ENCODE measurements around the gene KATNB1.

The KATNB1 gene

GRCh38 chr16:57757883-57758282, 22.3 kb downstream of the KATNB1 start:
- Histone ChIP-seq H3K4me1 (no peaks in the 10 kb centered on the region; the same call in 1 of the 2 replicates), H3K4me3 (ENCODE audit: low read depth, low read length) (no peak overlapping the region), H3K27me3 (no peaks in the 10 kb centered on the region), H3K36me3 (peaks cover 14% of the 10 kb centered on the region), H3K9me3 (no peaks in the 10 kb centered on the region)
- no peak for DNase-seq
- no peak for TF ChIP-seq CTCF (IDR thresholded peaks at IDR 0.05; ENCODE audit: low read depth, low read length)

GRCh38 chr16:57758331-57759117, 23.0 kb downstream of the KATNB1 start:
- Histone ChIP-seq H3K4me3 (ENCODE audit: low read depth, low read length) (no peak overlapping the region), H3K27me3 (no peaks in the 10 kb centered on the region), H3K9me3 (no peaks in the 10 kb centered on the region), H3K36me3 (peaks cover 14% of the 10 kb centered on the region), H3K4me1 (peaks cover 2% of the 10 kb centered on the region)
- DNase-seq: peak; percentile 15
- no peak for TF ChIP-seq CTCF (IDR thresholded peaks at IDR 0.05; ENCODE audit: low read depth, low read length)

GRCh38 chr16:57759131-57759530, 23.6 kb downstream of the KATNB1 start:
- DNase-seq: peak; percentile 12
- H3K4me3 ChIP-seq (ENCODE audit: low read depth, low read length): no peak overlapping the region
- H3K4me1 ChIP-seq: peaks cover 7% of the 10 kb centered on the region
- TF ChIP-seq CTCF (IDR thresholded peaks at IDR 0.05; ENCODE audit: low read depth, low read length): no peak
- H3K36me3 ChIP-seq: peaks cover 14% of the 10 kb centered on the region
- H3K27me3 ChIP-seq: no peaks in the 10 kb centered on the region
- no peaks in the 10 kb centered on the region for H3K9me3 ChIP-seq

- peaks cover 14% of the 10 kb centered on the region for H3K36me3 ChIP-seq
- no peaks in the 10 kb centered on the region for H3K9me3 ChIP-seq
- H3K27me3 ChIP-seq: no peaks in the 10 kb centered on the region
- DNase-seq: peak; percentile 8
- no peak for TF ChIP-seq CTCF (IDR thresholded peaks at IDR 0.05; ENCODE audit: low read depth, low read length)
- no peak overlapping the region for H3K4me3 ChIP-seq (ENCODE audit: low read depth, low read length)
- H3K4me1 ChIP-seq: peaks cover 11% of the 10 kb centered on the region
Observed at GRCh38 chr16:57759541-57760356, 24.2 kb downstream of the KATNB1 start.

GRCh38 chr16:57760357-57761160, 25.0 kb downstream of the KATNB1 start:
- Histone ChIP-seq H3K9me3 (no peaks in the 10 kb centered on the region), H3K27me3 (no peaks in the 10 kb centered on the region), H3K4me1 (peaks cover 16% of the 10 kb centered on the region), H3K36me3 (peaks cover 12% of the 10 kb centered on the region), H3K4me3 (ENCODE audit: low read depth, low read length) (no peak overlapping the region)
- no peak for TF ChIP-seq CTCF (IDR thresholded peaks at IDR 0.05; ENCODE audit: low read depth, low read length)
- DNase-seq: peak; percentile 12

Data from BE2C (cell line).